Transverse colon (tissue), 4 donors: ENCODE data around the gene FNDC3B. TPM values are rescaled to one million over a fixed set of nuclear protein-coding genes. Genes with fewer than 3 reads are reported as not detected.

Source experiments
- DNase-seq: peaks from one replicate; pipeline ENCODE4 v3.0.0-alpha.2; 2019
- H3K27ac ChIP-seq, 4 donors: fragments of 200-600 bp; sonication (generic); 2 replicates each; pipeline ENCODE4 v1.5.1; 2016 to 2018; ENCODE audit warnings: inconsistent platforms in 4 of 4
- H3K27me3 ChIP-seq: fragments of 200-600 bp; sonication (generic); 2 replicates; pipeline ENCODE4 v1.5.1; 2017; ENCODE audit warnings: inconsistent platforms
- H3K36me3 ChIP-seq, 4 donors: fragments of 200-600 bp; sonication (generic); 2 replicates each; pipeline ENCODE4 v1.5.1; 2017 to 2019; ENCODE audit warnings: inconsistent platforms in 4 of 4
- H3K4me1 ChIP-seq, 4 donors: fragments of 200-600 bp; sonication (generic); 2 replicates each; pipeline ENCODE4 v1.5.1; 2017 to 2020; ENCODE audit warnings: inconsistent platforms in 4 of 4
- H3K4me3 ChIP-seq, 4 donors: fragments of 200-600 bp; sonication (generic); 1 replicate in 1 of 4; 2 replicates in 3 of 4; pipeline versions ENCODE4 v1.5.1 to v1.6.1; 2017 to 2019; ENCODE audit warnings: inconsistent platforms in 4 of 4
- H3K9me3 ChIP-seq, 2 donors: fragments of 200-600 bp; sonication (generic); 2 replicates each; pipeline ENCODE4 v1.5.1; 2017 to 2019; ENCODE audit warnings: inconsistent platforms in 2 of 2
- CTCF ChIP-seq, 5 experiments: fragments of 200-600 bp in 3 of 5; fragments of 450-650 bp in 2 of 5; sonication (generic) in 3 of 5; IDR thresholded peaks; 1 replicate in 2 of 5; 2 replicates in 3 of 5; pipeline ENCODE4 v1.5.1; 2016 to 2017; ENCODE audit warnings: antibody characterized with exemption in 5 of 5, inconsistent platforms in 3 of 5, mild to moderate bottlenecking in 2 of 5, moderate library complexity in 1 of 5
- EP300 ChIP-seq: sonication (generic); formaldehyde crosslinking; IDR thresholded peaks from one replicate; pipeline ENCODE4 v1.6.1; 2017; ENCODE audit warnings: antibody characterized with exemption, low read depth
- POLR2A ChIP-seq: fragments of 450-650 bp; IDR thresholded peaks from one replicate; pipeline ENCODE4 v1.6.1; 2016; ENCODE audit warnings: antibody characterized with exemption, mild to moderate bottlenecking, moderate library complexity
- POLR2AphosphoS5 ChIP-seq, 3 donors: sonication (generic); formaldehyde crosslinking; IDR thresholded peaks; one replicate each; pipeline ENCODE4 v1.6.1; 2016; ENCODE audit warnings: antibody characterized with exemption in 3 of 3
- WGBS, 2 donors: methylation state at CpG; one replicate each; pipeline ENCODE4 v1.1.5; 2018; ENCODE audit warnings: low coverage in 1 of 2; 5-methylcytosine and 5-hydroxymethylcytosine counted together
- in situ Hi-C, 4 donors: fragments of 200-750 bp; cut with MboI; loops; one replicate each; pipeline versions ENCODE4 v1.15.0 to v1.15.1; 2017; ENCODE audit warnings: low sequenced_read_pairs in 3 of 4, low pct_ligation_motif_present in 1 of 4, low pct_unique_long_range_greater_than_20kb in 1 of 4
- intact Hi-C: fragments of 100-400 bp; cut with DNase I; formaldehyde crosslinking; loops from one replicate; pipeline ENCODE4 v1.15.1; 2023; ENCODE audit warnings: low total_unique reads
- total RNA-seq, 4 donors: library from RNA; depleted of rRNA; stranded (reverse); fragments of >200 nt; gene quantifications; one replicate each; pipeline ENCODE4 v1.1.0, GENCODE V29; 2016

Gene FNDC3B
- total RNA-seq, 4 donors from 2014 or later = 28.5 to 85.7 (median 44.5) TPM

DNA sequence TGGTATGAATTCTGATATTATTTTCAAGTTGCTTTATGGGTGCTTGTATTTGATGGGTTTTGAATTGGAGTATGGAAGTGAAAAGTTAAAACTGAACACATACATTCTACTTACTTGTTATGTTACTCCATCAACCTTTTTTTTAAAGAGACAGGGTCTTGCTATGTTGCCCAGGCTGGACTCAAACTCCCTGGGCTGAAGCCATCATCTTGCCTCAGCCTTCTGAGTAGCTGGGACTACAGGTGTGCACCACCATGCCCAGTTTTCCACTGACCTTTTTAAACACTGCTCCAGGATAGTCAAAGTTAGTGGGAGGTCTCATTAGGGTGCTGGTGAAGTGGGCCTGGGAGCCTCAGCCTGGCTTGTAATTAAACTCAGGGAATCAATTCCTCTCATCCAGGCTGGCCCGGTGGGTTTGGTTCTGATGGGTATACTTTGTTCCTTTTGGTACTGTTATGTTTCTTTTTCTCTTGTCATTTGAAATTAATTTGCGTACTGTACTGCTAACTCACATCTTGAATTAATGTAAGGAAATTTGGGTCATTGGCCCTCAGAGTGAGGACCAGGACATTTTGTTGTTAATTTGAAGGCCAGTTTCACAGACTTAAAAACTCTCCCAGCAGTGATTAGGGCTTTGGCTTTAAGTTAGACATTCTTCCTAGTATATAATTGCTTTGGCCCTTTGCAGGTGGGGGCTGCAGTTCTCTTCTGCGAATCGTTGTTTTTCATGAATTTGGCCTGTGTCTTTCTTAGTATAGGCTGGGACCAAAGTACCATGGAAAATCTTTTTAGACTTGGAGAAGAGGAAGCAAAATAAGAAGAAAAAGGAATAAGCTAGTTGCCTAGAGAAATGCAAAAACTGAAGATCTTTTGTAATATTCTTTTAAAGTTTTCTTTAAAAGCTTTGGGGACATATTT is 66.9 kb downstream of the FNDC3B start:
- 82 to 88% methylated on average over 4 of the region's 4 CpGs for WGBS, 2 donors
- H3K9me3 ChIP-seq = no peaks in the 10 kb centered on the region
- H3K27me3 ChIP-seq = no peaks in the 10 kb centered on the region
- intact Hi-C loops (no loop called here), in situ Hi-C loops (no loop called here)
- no peak for DNase-seq
- H3K4me3 ChIP-seq = no peak overlapping the region
- peak overlapping the region; percentile 8 to 64 (median 41) for H3K27ac ChIP-seq
- no peak for TF ChIP-seq POLR2AphosphoS5 (IDR thresholded peaks at IDR 0.05)
- TF ChIP-seq EP300 = no peak
- TF ChIP-seq CTCF (IDR thresholded peaks at IDR 0.05) = no peak
- no peak for TF ChIP-seq POLR2A
- no peaks in the 10 kb centered on the region for H3K36me3 ChIP-seq
- H3K4me1 ChIP-seq = peaks cover 22 to 82% (median 51%) of the 10 kb centered on the region in 4 donors

DNA sequence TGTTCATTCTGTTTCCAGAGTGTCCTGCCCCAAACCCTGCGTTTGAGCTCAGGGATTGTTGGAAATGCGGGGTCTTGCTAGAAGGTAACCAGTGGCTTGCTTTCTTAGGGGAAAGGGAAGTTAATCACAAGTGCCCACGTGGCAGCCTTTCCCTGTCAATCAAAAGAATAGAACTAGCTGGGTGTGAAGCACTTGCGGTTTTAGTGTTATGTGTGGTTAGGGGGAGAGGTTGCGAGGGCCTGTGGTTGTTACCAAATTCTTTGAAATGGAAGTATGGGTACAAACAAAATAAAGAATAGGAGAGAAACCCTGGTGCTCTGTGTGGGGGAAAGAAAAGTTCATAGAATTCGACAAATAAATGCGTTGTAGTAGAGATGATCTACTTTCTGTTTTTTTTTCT is 67.6 kb downstream of the FNDC3B start:
- Histone ChIP-seq H3K4me1 (peaks cover 22 to 77% (median 48%) of the 10 kb centered on the region in 4 donors), H3K4me3 (no peak overlapping the region), H3K27me3 (no peaks in the 10 kb centered on the region), H3K9me3 (no peaks in the 10 kb centered on the region), H3K27ac (peak overlapping the region; percentile 32 to 64 (median 47)), H3K36me3 (no peaks in the 10 kb centered on the region)
- DNase-seq = peak; percentile 70
- 77 to 78% methylated on average over 7 of the region's 7 CpGs for WGBS, 2 donors
- intact Hi-C loops = no loop called here
- in situ Hi-C loops = no loop called here
- TF ChIP-seq POLR2A (no peak), EP300 (no peak), POLR2AphosphoS5 (IDR thresholded peaks at IDR 0.05) (no peak), CTCF (IDR thresholded peaks at IDR 0.05) (no peak)

DNA sequence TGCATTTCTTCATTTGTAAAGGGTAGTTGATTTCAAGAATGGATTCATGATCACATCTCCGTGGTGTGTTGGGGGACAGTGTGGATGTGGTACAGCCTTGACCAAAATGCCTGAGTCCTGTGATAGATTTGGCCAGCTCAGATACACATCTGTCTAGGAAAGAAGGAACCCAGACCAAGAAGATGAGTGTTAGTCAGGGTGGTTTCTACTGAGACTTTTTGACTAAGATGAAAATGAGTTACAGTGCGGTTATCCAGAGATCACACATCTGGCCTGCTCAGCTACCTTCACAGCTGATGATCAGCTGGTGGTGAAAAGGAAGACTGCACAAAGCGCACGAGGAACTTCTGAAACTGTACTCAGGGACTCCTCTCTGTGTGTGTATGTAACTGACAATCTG is 68.0 kb downstream of the FNDC3B start:
- H3K4me3 ChIP-seq = no peak overlapping the region
- peak in 1 of 5 experiments; percentile 18 for TF ChIP-seq CTCF (IDR thresholded peaks at IDR 0.05)
- no peak for TF ChIP-seq POLR2A
- peaks cover 22 to 73% (median 46%) of the 10 kb centered on the region in 4 donors for H3K4me1 ChIP-seq
- intact Hi-C loops (no loop called here), in situ Hi-C loops (no loop called here)
- DNase-seq = peak; percentile 49
- H3K27ac ChIP-seq = peak overlapping the region; percentile 32 to 64 (median 47)
- no peaks in the 10 kb centered on the region for H3K36me3 ChIP-seq
- no peaks in the 10 kb centered on the region for H3K9me3 ChIP-seq
- no peaks in the 10 kb centered on the region for H3K27me3 ChIP-seq
- WGBS, 2 donors = 65 to 83% methylated on average over 2 to 4 of the region's 4 CpGs

DNA sequence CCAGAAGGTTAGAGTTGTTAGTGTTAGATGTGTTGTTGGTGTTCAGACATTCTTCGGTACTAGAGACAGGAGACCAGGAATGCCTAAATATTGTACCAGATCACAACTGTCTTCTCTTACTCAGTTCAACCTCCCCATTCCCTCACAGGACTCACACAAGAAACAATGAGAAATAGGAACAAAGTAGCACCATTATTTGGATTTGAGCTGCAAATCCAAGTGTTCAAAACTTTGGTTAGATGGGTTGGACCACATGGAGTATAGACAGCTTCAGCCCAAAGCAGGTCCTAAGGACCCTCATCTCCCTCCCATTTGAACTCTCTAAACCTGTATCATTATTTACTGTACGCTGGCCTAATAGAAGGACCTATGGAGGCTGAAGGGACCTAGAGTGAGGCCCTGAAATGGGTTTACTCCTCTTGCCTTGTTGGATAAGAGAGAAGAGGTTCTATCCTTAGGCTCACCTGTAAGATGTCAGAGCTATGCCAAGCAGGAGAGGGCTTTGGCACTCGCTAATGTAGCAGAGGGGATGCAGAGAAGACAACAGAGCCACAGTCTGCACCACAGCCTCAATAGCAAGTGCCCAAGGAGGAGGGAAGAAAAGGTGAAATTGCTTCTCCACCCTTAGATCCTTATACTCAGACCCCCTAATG is 70.9 kb downstream of the FNDC3B start:
- no peak overlapping the region for H3K27ac ChIP-seq
- in situ Hi-C loops = no loop called here

More for the DNA sequence above, 70.9 kb downstream of the FNDC3B start:
- intact Hi-C loops = no loop called here
- TF ChIP-seq EP300 (no peak), CTCF (IDR thresholded peaks at IDR 0.05) (no peak), POLR2A (no peak)
- H3K36me3 ChIP-seq = no peaks in the 10 kb centered on the region
- H3K4me3 ChIP-seq = no peak overlapping the region
- no peaks in the 10 kb centered on the region for H3K9me3 ChIP-seq
- no peaks in the 10 kb centered on the region for H3K27me3 ChIP-seq
- WGBS, 2 donors = 91 to 98% methylated on average over 3 of the region's 3 CpGs
- no peak for DNase-seq
- peaks cover 9 to 46% (median 20%) of the 10 kb centered on the region in 4 donors for H3K4me1 ChIP-seq
